Progenitor cell of endocrine pancreas (in vitro differentiated cells): ENCODE data around the gene PGAP2. TPM values are rescaled to one million over a fixed set of nuclear protein-coding genes. Genes with fewer than 3 reads are reported as not detected.
"Not testable (repeated sequence)": the region's sequence is repeated elsewhere in the genome, so short reads cannot be mapped to it uniquely, and the experiment has no call there.

Source experiments
- DNase-seq: peaks from one replicate; pipeline ENCODE4 v3.0.0; 2021; ENCODE audit warnings: low spot score; ENCODE audit not compliant: unreplicated experiment
- H3K27ac Mint-ChIP-seq: 2 replicates; pipeline ENCODE4 v1.8.0; 2021; ENCODE audit warnings: mild to moderate bottlenecking, moderate library complexity, mixed read lengths
- H3K27me3 Mint-ChIP-seq: 2 replicates; pipeline ENCODE4 v1.8.0; 2021; ENCODE audit warnings: mixed read lengths
- H3K36me3 Mint-ChIP-seq: 2 replicates; pipeline ENCODE4 v1.8.0; 2022; ENCODE audit warnings: mixed read lengths; ENCODE audit not compliant: insufficient read depth
- H3K4me1 Mint-ChIP-seq: 2 replicates; pipeline ENCODE4 v1.8.0; 2021; ENCODE audit warnings: low read depth, mixed read lengths
- H3K4me3 Mint-ChIP-seq: 2 replicates; pipeline ENCODE4 v1.8.0; 2021; ENCODE audit warnings: low read depth, mild to moderate bottlenecking, moderate library complexity, mixed read lengths
- H3K9me3 Mint-ChIP-seq: 2 replicates; pipeline ENCODE4 v1.8.0; 2021; ENCODE audit warnings: low read depth, mixed read lengths
- CTCF ChIP-seq: fragments of 200-600 bp; sonication (generic); IDR thresholded peaks from one replicate; pipeline ENCODE4 v1.5.0; 2021; ENCODE audit warnings: antibody characterized with exemption, mild to moderate bottlenecking; ENCODE audit not compliant: unreplicated experiment
- long read RNA-seq: library from polyadenylated mRNA; unstranded; transcript quantifications from one replicate; pipeline ENCODE4 v2.0.0, GENCODE V29; 2020
- total RNA-seq: library from RNA; stranded (reverse); gene quantifications from 2 replicates; pipeline ENCODE4 v1.2.1, GENCODE V29; 2021

Gene PGAP2
- total RNA-seq = 46.7 and 51.3 TPM in 2 replicates
- long read RNA-seq, transcript PGAP2-207 (6 exons, 931 nt) = minor isoform, 7 of 65 reads
- long read RNA-seq, transcript PGAP2-203 (7 exons, 1,837 nt) = major isoform, 12 of 65 reads
- long read RNA-seq, partial matches to known transcripts = 3 of 65 reads
- long read RNA-seq, other reads (novel, unspliced or antisense) = 26 of 65 reads

DNA sequence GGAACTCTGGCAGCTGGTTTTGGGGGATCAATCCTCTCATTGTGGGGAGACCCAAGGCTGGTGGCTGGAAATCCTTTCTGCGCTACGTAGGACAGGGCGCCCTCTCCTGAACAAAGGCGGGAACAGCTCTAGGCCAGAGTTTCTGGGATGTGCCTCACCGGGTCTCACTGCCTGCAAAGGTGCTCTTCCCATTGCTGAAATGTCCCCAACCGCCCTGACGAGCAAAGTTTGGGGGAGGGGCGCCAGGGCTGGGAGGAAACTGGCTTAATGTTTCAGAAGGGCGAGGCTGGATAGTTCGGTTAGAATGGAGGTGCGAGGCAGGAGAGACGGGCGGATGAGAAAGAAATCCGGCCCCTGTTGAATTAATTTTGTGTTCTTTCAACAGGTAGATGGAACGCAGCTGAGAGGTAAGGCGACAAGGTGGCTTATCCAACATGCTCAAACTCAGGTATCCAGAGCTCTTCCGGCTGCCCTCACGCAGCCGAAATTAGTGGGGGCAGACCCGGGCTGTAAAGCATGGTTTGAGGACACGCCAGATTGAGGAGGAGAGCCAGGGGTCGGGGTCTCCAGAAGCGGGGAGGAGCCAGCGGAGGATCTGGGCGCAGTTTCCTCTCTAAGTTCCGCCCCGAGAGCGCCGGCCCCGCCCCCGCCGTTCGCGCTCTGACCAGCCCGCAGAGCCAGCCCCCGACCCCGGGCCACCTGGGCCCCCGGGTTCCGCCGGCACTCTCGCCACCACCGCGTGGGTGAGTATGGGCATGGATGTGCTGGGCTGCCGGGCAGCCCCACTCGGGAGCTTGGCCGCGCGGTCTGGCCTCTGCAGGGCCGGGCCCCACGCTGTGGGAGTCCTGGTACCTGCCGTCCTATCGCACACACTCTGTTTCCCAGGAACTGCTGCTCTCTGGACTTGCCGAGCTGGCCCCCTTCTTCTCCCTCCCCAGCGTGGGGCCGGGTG lies at the start of gene PGAP2:
Gene PGAP2, plus strand, starts transcription at position 652 of the 952 bp plus-strand sequence. CDS start 2,700 bp downstream, outside the sequence.
- Mint-ChIP-seq H3K4me3 (peak within 1 kb of the TSS; percentile 99), H3K36me3 (no peaks in the 10 kb centered on the region), H3K9me3 (no peaks in the 10 kb centered on the region), H3K27ac (peak within 1 kb of the TSS; percentile 97), H3K27me3 (no peaks in the 10 kb centered on the region), H3K4me1 (peaks cover 9% of the 10 kb centered on the region)
- peak; percentile 57 for DNase-seq
- peak; percentile 73 for TF ChIP-seq CTCF

GRCh38 chr11:3764266-3764665 lies 44.1 kb upstream of the PGAP2 start:
- Mint-ChIP-seq H3K9me3 (no peaks in the 10 kb centered on the region), H3K4me3 (no peak overlapping the region), H3K27ac (no peak overlapping the region), H3K4me1 (no peaks in the 10 kb centered on the region), H3K27me3 (no peaks in the 10 kb centered on the region), H3K36me3 (peaks cover 37% of the 10 kb centered on the region)
- DNase-seq = no peak
- TF ChIP-seq CTCF = no peak

DNA sequence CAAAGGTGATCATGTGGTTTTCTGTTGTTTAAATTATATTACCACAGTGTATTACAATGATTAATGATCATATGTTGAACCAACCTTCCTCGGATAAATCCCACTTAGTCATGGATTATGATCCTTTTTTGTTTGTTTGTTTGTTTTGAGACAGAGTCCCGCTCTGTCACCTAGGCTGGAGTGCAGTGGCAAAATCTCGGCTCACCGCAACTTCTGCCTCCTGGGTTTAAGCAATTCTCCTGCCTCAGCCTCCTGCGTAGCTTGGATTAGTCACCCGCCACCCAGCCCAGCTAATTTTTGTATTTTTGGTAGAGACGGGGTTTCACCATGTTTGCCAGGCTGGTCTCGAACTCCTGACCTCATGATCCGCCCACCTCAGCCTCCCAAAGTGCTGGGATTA lies 41.5 kb upstream of the PGAP2 start:
- H3K27ac Mint-ChIP-seq, H3K4me3 Mint-ChIP-seq, H3K9me3 Mint-ChIP-seq, DNase-seq, H3K27me3 Mint-ChIP-seq, H3K4me1 Mint-ChIP-seq: not testable (repeated sequence)
- H3K36me3 Mint-ChIP-seq = peaks cover 43% of the 10 kb centered on the region

GRCh38 chr11:3767536-3767935 lies 40.8 kb upstream of the PGAP2 start:
- Mint-ChIP-seq H3K9me3 (no peaks in the 10 kb centered on the region), H3K4me3 (no peak overlapping the region), H3K36me3 (peaks cover 40% of the 10 kb centered on the region), H3K4me1 (no peaks in the 10 kb centered on the region), H3K27me3 (no peaks in the 10 kb centered on the region), H3K27ac (no peak overlapping the region)
- TF ChIP-seq CTCF = no peak
- DNase-seq = no peak

DNA sequence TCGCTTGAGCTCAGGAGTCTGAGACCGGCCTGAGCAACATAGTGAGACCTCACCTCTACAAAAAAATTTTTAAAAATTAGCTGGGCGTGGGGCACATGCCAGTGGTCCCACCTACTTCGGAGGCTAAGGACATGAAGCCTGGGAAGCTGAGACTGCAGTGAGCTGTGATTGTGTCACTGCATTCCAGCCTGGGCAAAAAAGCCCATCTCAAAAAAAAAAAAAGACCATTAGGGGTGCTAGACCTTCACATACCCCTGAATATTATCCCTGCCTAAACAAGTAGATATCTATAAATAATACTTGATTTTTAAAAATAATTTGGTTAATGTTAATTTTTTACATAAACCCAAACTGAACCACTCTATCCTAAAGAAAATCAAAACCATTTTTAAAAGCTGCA lies 35.2 kb upstream of the PGAP2 start:
- Mint-ChIP-seq H3K27ac (no peak overlapping the region), H3K4me1 (no peaks in the 10 kb centered on the region), H3K9me3 (no peaks in the 10 kb centered on the region), H3K27me3 (no peaks in the 10 kb centered on the region), H3K36me3 (peaks cover 26% of the 10 kb centered on the region), H3K4me3 (no peak overlapping the region)
- TF ChIP-seq CTCF = no peak
- DNase-seq = no peak
